Measurements from ENCODE around the gene SLC6A19.

SLC6A19 gene

GRCh38 chr5:1245905-1246576, 44.6 kb downstream of the SLC6A19 start:
- DNase-seq (ENCODE audit: low read depth) = no peak

- DNase-seq (ENCODE audit: low read depth) = no peak
Measured at GRCh38 chr5:1246711-1247431, 45.5 kb downstream of the SLC6A19 start.

- no peak for DNase-seq (ENCODE audit: low read depth)
Measured at GRCh38 chr5:1247811-1248210, 46.4 kb downstream of the SLC6A19 start.

- DNase-seq (ENCODE audit: low read depth) = no peak
Measured at GRCh38 chr5:1249366-1250280, 48.2 kb downstream of the SLC6A19 start.

- DNase-seq (ENCODE audit: low read depth) = no peak
Measured at GRCh38 chr5:1251678-1252580, 50.5 kb downstream of the SLC6A19 start.

- DNase-seq (ENCODE audit: low read depth) = no peak
Measured at GRCh38 chr5:1252681-1253080, 51.3 kb downstream of the SLC6A19 start.

GRCh38 chr5:1253456-1254105, 52.2 kb downstream of the SLC6A19 start:
- DNase-seq (ENCODE audit: low read depth) = no peak

GRCh38 chr5:1254196-1254595, 52.8 kb downstream of the SLC6A19 start:
- DNase-seq (ENCODE audit: low read depth) = no peak

- no peak for DNase-seq (ENCODE audit: low read depth)
Measured at GRCh38 chr5:1255081-1255561, 53.7 kb downstream of the SLC6A19 start.

GRCh38 chr5:1256776-1257175, 55.4 kb downstream of the SLC6A19 start:
- no peak for DNase-seq (ENCODE audit: low read depth)

GRCh38 chr5:1257363-1257762, 56.0 kb downstream of the SLC6A19 start:
- DNase-seq (ENCODE audit: low read depth) = no peak

GRCh38 chr5:1257841-1258240, 56.4 kb downstream of the SLC6A19 start:
- DNase-seq (ENCODE audit: low read depth) = no peak

GRCh38 chr5:1259806-1260480, 58.5 kb downstream of the SLC6A19 start:
- DNase-seq (ENCODE audit: low read depth) = no peak

GRCh38 chr5:1261643-1262042, 60.2 kb downstream of the SLC6A19 start:
- no peak for DNase-seq (ENCODE audit: low read depth)

- DNase-seq (ENCODE audit: low read depth) = no peak
Measured at GRCh38 chr5:1262381-1262780, 61.0 kb downstream of the SLC6A19 start.

GRCh38 chr5:1264211-1264610, 62.8 kb downstream of the SLC6A19 start:
- DNase-seq (ENCODE audit: low read depth) = no peak

GRCh38 chr5:1265026-1265425, 63.6 kb downstream of the SLC6A19 start:
- DNase-seq (ENCODE audit: low read depth) = no peak

GRCh38 chr5:1265461-1266455, 64.4 kb downstream of the SLC6A19 start:
- DNase-seq (ENCODE audit: low read depth) = no peak

GRCh38 chr5:1266791-1267190, 65.4 kb downstream of the SLC6A19 start:
- DNase-seq (ENCODE audit: low read depth) = no peak
